IPS-11a (cell line): ENCODE measurements around the gene CGREF1.
A peak's percentile ranks its signal among the peaks of the same experiment; 100 is the strongest.

Experiments
- H3K4me3 ChIP-seq: one replicate; pipeline ENCODE4 v1.5.1; 2013; ENCODE audit warnings: low read depth, low read length, control low read depth

The CGREF1 gene

GRCh38 chr2:27137322-27137935 lies 18.5 kb upstream of the CGREF1 start:
- no peak overlapping the region for H3K4me3 ChIP-seq

GRCh38 chr2:27136751-27137150 lies 17.8 kb upstream of the CGREF1 start:
- no peak overlapping the region for H3K4me3 ChIP-seq

GRCh38 chr2:27135478-27135955 lies 16.6 kb upstream of the CGREF1 start:
- H3K4me3 ChIP-seq: no peak overlapping the region

GRCh38 chr2:27134781-27135477 lies 16.0 kb upstream of the CGREF1 start:
- H3K4me3 ChIP-seq: peak overlapping the region; percentile 88

GRCh38 chr2:27133905-27134780 lies 15.2 kb upstream of the CGREF1 start, which contains the start of gene PREB:
TSS of gene PREB (minus strand) at chr2:27134636. CDS start at chr2:27134421, 215 bp downstream.
- H3K4me3 ChIP-seq: peak within 1 kb of the TSS; percentile 88

- peak overlapping the region; percentile 88 for H3K4me3 ChIP-seq
Observed at GRCh38 chr2:27133195-27133875, 14.4 kb upstream of the CGREF1 start.

GRCh38 chr2:27131429-27131828 lies 12.5 kb upstream of the CGREF1 start:
- H3K4me3 ChIP-seq: no peak overlapping the region

GRCh38 chr2:27130396-27130795 lies 11.5 kb upstream of the CGREF1 start:
- no peak overlapping the region for H3K4me3 ChIP-seq

- H3K4me3 ChIP-seq: no peak overlapping the region
Observed at GRCh38 chr2:27128668-27129571, 10.0 kb upstream of the CGREF1 start.

- H3K4me3 ChIP-seq: no peak overlapping the region
Observed at GRCh38 chr2:27127883-27128667, 9.1 kb upstream of the CGREF1 start.

- H3K4me3 ChIP-seq: no peak overlapping the region
Observed at GRCh38 chr2:27126252-27126710, 7.4 kb upstream of the CGREF1 start.

GRCh38 chr2:27125104-27125503 lies 6.2 kb upstream of the CGREF1 start:
- no peak overlapping the region for H3K4me3 ChIP-seq

GRCh38 chr2:27123302-27124150 lies 4.6 kb upstream of the CGREF1 start, which contains the start of gene ABHD1:
TSS of gene ABHD1 (plus strand) at chr2:27123815. CDS start at chr2:27123949, 134 bp downstream.
- peak within 1 kb of the TSS; percentile 67 for H3K4me3 ChIP-seq

GRCh38 chr2:27122791-27123190 lies 3.9 kb upstream of the CGREF1 start:
- no peak overlapping the region for H3K4me3 ChIP-seq

GRCh38 chr2:27121906-27122305 lies 3.0 kb upstream of the CGREF1 start:
- no peak overlapping the region for H3K4me3 ChIP-seq

- peak overlapping the region; percentile 30 for H3K4me3 ChIP-seq
Observed at GRCh38 chr2:27119330-27119670, 372 bp upstream of the CGREF1 start.

GRCh38 chr2:27117995-27118524 lies 868 bp downstream of the CGREF1 start:
- no peak overlapping the region for H3K4me3 ChIP-seq

- no peak overlapping the region for H3K4me3 ChIP-seq
Observed at GRCh38 chr2:27115519-27115918, 3.4 kb downstream of the CGREF1 start.
